Mucosa of descending colon (tissue), 3 donors: Measurements from ENCODE around the gene MYO3A. TPM values are rescaled to one million over a fixed set of nuclear protein-coding genes. Genes with fewer than 3 reads are reported as not detected.

Source experiments
- ATAC-seq: fragments of 200-7000 bp; cut with Tn5 transposase; one replicate; pipeline ENCODE4 v1.9.1; 2020; ENCODE audit warnings: mild to moderate bottlenecking, moderate library complexity
- DNase-seq, 3 donors: peaks; one replicate each; pipeline ENCODE4 v3.0.0-alpha.2; 2020
- H3K36me3 ChIP-seq: fragments of 200-600 bp; one replicate; pipeline ENCODE4 v1.8.0; 2021; ENCODE audit warnings: low read depth, mild to moderate bottlenecking
- H3K4me1 ChIP-seq: fragments of 200-600 bp; one replicate; pipeline ENCODE4 v1.8.0; 2021; ENCODE audit warnings: low read depth, mild to moderate bottlenecking
- H3K4me3 ChIP-seq: fragments of 200-600 bp; one replicate; pipeline ENCODE4 v1.8.0; 2021; ENCODE audit warnings: mild to moderate bottlenecking
- H3K9me3 ChIP-seq: fragments of 200-600 bp; one replicate; pipeline ENCODE4 v1.8.0; 2021; ENCODE audit warnings: mild to moderate bottlenecking
- intact Hi-C, 2 donors: fragments of 100-400 bp; cut with DNase I in 1 of 2; cut with micrococcal nuclease in 1 of 2; formaldehyde crosslinking; loops; one replicate each; pipeline versions ENCODE4 v1.11.0 to v1.11.1; 2022; cut with DNase I, micrococcal nuclease
- total RNA-seq, 3 donors: library from RNA; stranded (reverse); fragmentation: NEBNext Ultra II Directional in 2 of 3; extraction: Animal tissue kit (Norgen Biotek cat#: 25700) in 2 of 3; gene quantifications; one replicate each; pipeline versions ENCODE4 v1.2.1 to v1.2.4, GENCODE V29; 2021 to 2023
- TF ChIP-seq, protein P1 (sequence below): fragments of 200-600 bp; IDR thresholded peaks from one replicate; pipeline ENCODE4 v1.8.0; 2022; ENCODE audit warnings: antibody characterized with exemption, mild to moderate bottlenecking
- donor health status: DM: no; HTN: no; CAD: no; lungs with moderate emphysema.
- donor health status: DM: no; HTN: no; CAD: no.
- donor health status: DM: no; HTN: yes; CAD: no.

MYO3A gene
- total RNA-seq, 3 donors from 2014 or later: 0.12 to 0.29 (median 0.25) TPM

DNA sequence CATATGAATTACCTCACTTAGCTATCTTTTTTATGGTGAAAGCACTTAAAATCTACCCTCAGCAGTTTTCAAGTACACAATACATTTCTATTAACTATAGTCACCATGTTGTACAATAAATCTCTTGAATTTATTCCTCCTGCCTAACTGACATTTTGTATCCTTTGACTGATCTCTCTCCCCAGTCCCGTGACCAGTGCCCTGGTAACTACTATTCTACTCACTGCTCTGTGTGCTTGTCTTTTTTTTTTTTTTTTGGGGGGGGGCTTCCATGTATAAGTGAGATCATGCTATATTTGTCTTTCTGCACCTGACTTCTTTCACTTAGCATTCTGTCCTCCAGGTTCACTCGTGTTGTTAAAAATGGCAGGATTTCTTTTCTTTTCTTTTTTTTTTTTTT lies 271.2 kb downstream of the MYO3A start:
- H3K36me3 ChIP-seq: no peaks in the 10 kb centered on the region
- no peaks in the 10 kb centered on the region for H3K9me3 ChIP-seq
- ATAC-seq (no peak), DNase-seq (no peak)
- intact Hi-C loops: no loop called here
- TF ChIP-seq, protein P1, sequence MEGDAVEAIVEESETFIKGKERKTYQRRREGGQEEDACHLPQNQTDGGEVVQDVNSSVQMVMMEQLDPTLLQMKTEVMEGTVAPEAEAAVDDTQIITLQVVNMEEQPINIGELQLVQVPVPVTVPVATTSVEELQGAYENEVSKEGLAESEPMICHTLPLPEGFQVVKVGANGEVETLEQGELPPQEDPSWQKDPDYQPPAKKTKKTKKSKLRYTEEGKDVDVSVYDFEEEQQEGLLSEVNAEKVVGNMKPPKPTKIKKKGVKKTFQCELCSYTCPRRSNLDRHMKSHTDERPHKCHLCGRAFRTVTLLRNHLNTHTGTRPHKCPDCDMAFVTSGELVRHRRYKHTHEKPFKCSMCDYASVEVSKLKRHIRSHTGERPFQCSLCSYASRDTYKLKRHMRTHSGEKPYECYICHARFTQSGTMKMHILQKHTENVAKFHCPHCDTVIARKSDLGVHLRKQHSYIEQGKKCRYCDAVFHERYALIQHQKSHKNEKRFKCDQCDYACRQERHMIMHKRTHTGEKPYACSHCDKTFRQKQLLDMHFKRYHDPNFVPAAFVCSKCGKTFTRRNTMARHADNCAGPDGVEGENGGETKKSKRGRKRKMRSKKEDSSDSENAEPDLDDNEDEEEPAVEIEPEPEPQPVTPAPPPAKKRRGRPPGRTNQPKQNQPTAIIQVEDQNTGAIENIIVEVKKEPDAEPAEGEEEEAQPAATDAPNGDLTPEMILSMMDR: no peak
- H3K4me1 ChIP-seq: no peaks in the 10 kb centered on the region
- H3K4me3 ChIP-seq: no peak overlapping the region

GRCh38 chr10:26211781-26212444 lies 277.9 kb downstream of the MYO3A start:
- ATAC-seq (no peak), DNase-seq (no peak)
- Histone ChIP-seq H3K4me1 (no peaks in the 10 kb centered on the region), H3K36me3 (no peaks in the 10 kb centered on the region), H3K4me3 (no peak overlapping the region), H3K9me3 (no peaks in the 10 kb centered on the region)
- TF ChIP-seq, protein P1: no peak
- intact Hi-C loops: no loop called here

GRCh38 chr10:26212511-26212910 lies 278.5 kb downstream of the MYO3A start:
- no peak for DNase-seq
- Histone ChIP-seq H3K9me3 (no peaks in the 10 kb centered on the region), H3K4me1 (no peaks in the 10 kb centered on the region), H3K4me3 (no peak overlapping the region), H3K36me3 (no peaks in the 10 kb centered on the region)
- TF ChIP-seq, protein P1: no peak
- intact Hi-C loops: no loop called here
- ATAC-seq: no peak

DNA sequence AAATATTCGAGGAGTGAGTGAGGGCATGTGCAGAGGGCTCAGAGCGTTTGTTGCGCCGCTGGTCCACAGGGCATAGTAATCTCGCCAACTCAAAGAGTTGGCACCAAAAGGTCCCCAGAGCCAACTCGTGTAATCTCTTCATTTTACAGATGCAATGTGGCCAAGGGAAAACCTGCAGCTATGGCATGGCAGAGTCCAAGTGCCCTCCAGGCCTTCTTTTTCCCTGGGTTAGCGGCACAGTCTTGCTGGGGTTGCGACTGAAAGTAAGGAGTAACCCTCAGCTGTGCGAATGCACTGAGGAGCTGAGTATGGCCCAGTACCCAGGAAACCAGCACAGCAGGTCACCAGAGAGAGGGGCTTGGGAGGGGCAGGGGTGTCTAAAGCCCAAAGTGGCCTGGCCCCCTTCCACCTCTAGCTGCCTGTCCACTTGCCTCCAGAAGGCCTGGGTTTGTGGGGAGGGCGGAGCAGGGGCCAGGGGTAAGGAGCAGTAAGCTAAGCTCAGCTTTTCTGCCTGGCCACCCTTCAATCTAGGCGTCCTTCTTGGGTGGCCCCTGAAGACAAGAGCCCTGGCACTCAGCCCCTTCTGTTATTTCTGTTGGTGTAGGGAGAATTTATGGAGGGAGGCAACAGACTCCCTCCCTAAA lies 279.2 kb downstream of the MYO3A start:
- Histone ChIP-seq H3K36me3 (no peaks in the 10 kb centered on the region), H3K4me1 (no peaks in the 10 kb centered on the region), H3K9me3 (no peaks in the 10 kb centered on the region), H3K4me3 (no peak overlapping the region)
- DNase-seq (no peak), ATAC-seq (no peak)
- intact Hi-C loops: no loop called here
- TF ChIP-seq, protein P1: no peak

GRCh38 chr10:26214004-26214403 lies 280.0 kb downstream of the MYO3A start:
- intact Hi-C loops: no loop called here
- H3K4me1 ChIP-seq: no peaks in the 10 kb centered on the region
- TF ChIP-seq, protein P1: no peak
- DNase-seq (no peak), ATAC-seq (no peak)
- no peak overlapping the region for H3K4me3 ChIP-seq
- no peaks in the 10 kb centered on the region for H3K36me3 ChIP-seq
- no peaks in the 10 kb centered on the region for H3K9me3 ChIP-seq
